Mesendoderm (in vitro differentiated cells): Measurements from ENCODE around the gene SAMD4A.

Source experiments
- DNase-seq: peaks from one replicate; pipeline ENCODE4 v3.0.0; 2013
- H2AK5ac ChIP-seq: 2 replicates; pipeline ENCODE4 v1.6.1; 2013; ENCODE audit warnings: low read length, inconsistent platforms
- H2BK120ac ChIP-seq: 2 replicates; pipeline ENCODE4 v1.6.1; 2013; ENCODE audit warnings: low read depth, mild to moderate bottlenecking, low read length, moderate library complexity, mixed read lengths
- H2BK15ac ChIP-seq: replicated peaks from 2 replicates; pipeline ENCODE4 v1.6.1; 2013; ENCODE audit warnings: low read depth, mild to moderate bottlenecking, moderate library complexity
- H2BK5ac ChIP-seq: 2 replicates; pipeline ENCODE4 v1.6.1; 2013; ENCODE audit warnings: low read length, inconsistent platforms
- H3K18ac ChIP-seq: 2 replicates; pipeline ENCODE4 v1.6.1; 2013; ENCODE audit warnings: mild to moderate bottlenecking, low read length, mixed read lengths
- H3K23ac ChIP-seq: one replicate; pipeline ENCODE4 v1.6.1; 2013; ENCODE audit warnings: low read length
- H3K27ac ChIP-seq: 2 replicates; pipeline ENCODE4 v1.5.1; 2013; ENCODE audit warnings: low read depth, mild to moderate bottlenecking, inconsistent platforms, low read length, moderate library complexity
- H3K27me3 ChIP-seq: 2 replicates; pipeline ENCODE4 v1.6.1; 2013; ENCODE audit warnings: low read length, control low read depth, mild to moderate bottlenecking, inconsistent platforms; ENCODE audit not compliant: insufficient read depth, poor library complexity
- H3K36me3 ChIP-seq: 2 replicates; pipeline ENCODE4 v1.6.1; 2013; ENCODE audit warnings: low read length, inconsistent platforms; ENCODE audit not compliant: control insufficient read depth, insufficient read depth
- H3K4ac ChIP-seq: one replicate; pipeline ENCODE4 v1.6.1; 2013; ENCODE audit warnings: low read depth, mild to moderate bottlenecking, low read length, moderate library complexity
- H3K4me1 ChIP-seq: 2 replicates; pipeline ENCODE4 v1.6.1; 2013; ENCODE audit warnings: low read depth, low read length, inconsistent platforms; ENCODE audit not compliant: control insufficient read depth
- H3K4me2 ChIP-seq: 2 replicates; pipeline ENCODE4 v1.6.1; 2013; ENCODE audit warnings: low read length
- H3K4me3 ChIP-seq: 2 replicates; pipeline ENCODE4 v1.5.1; 2013; ENCODE audit warnings: mild to moderate bottlenecking, low read length
- H3K56ac ChIP-seq: one replicate; pipeline ENCODE4 v1.6.1; 2013; ENCODE audit warnings: low read length
- H3K79me1 ChIP-seq: 2 replicates; pipeline ENCODE4 v1.6.1; 2013; ENCODE audit warnings: low read length, inconsistent platforms
- H3K79me2 ChIP-seq: 2 replicates; pipeline ENCODE4 v1.6.1; 2013; ENCODE audit warnings: mild to moderate bottlenecking, low read length; ENCODE audit not compliant: control insufficient read depth, insufficient read depth
- H3K9ac ChIP-seq: 2 replicates; pipeline ENCODE4 v1.6.1; 2013; ENCODE audit warnings: low read length, inconsistent platforms
- H4K5ac ChIP-seq: one replicate; pipeline ENCODE4 v1.6.1; 2013; ENCODE audit warnings: low read length
- H4K8ac ChIP-seq: one replicate; pipeline ENCODE4 v1.6.1; 2013; ENCODE audit warnings: low read depth, mild to moderate bottlenecking, control low read depth, low read length, moderate library complexity
- WGBS: extraction: QIAGEN DNeasy Blood & Tissue Kit; methylation state at CpG from one replicate; pipeline ENCODE4 v1.1.7; 2013; ENCODE audit warnings: low lambda C conversion rate, missing lambda C conversion rate; ENCODE audit not compliant: insufficient coverage; ENCODE audit errors: extremely low coverage; 5-methylcytosine and 5-hydroxymethylcytosine counted together

SAMD4A gene

GRCh38 chr14:54533100-54533499 lies 33.8 kb upstream of the SAMD4A start:
- Histone ChIP-seq H3K4me3 (no peak overlapping the region), H4K5ac (no peak overlapping the region), H2BK120ac (no peak overlapping the region), H3K79me1 (no peaks in the 10 kb centered on the region), H3K4me1 (no peaks in the 10 kb centered on the region), H3K18ac (no peak overlapping the region), H2AK5ac (no peak overlapping the region), H3K36me3 (peaks cover 1% of the 10 kb centered on the region), H2BK15ac (no peak overlapping the region), H3K79me2 (no peaks in the 10 kb centered on the region), H3K9ac (no peak overlapping the region), H3K23ac (no peak overlapping the region), H4K8ac (no peak overlapping the region), H3K4me2 (no peak overlapping the region), H3K4ac (no peak overlapping the region), H3K27ac (no peak overlapping the region), H3K56ac (no peak overlapping the region), H3K27me3 (no peaks in the 10 kb centered on the region), H2BK5ac (no peak overlapping the region)
- no CpG with 5 or more reads among the region's 1 CpG for WGBS
- DNase-seq, result no peak

- Histone ChIP-seq H3K79me1 (no peaks in the 10 kb centered on the region), H3K79me2 (no peaks in the 10 kb centered on the region), H2BK5ac (no peak overlapping the region), H3K18ac (no peak overlapping the region), H3K4me2 (no peak overlapping the region), H2BK120ac (no peak overlapping the region), H2AK5ac (no peak overlapping the region), H3K9ac (no peak overlapping the region), H4K5ac (no peak overlapping the region), H2BK15ac (no peak overlapping the region), H3K4me3 (no peak overlapping the region), H3K23ac (no peak overlapping the region), H3K36me3 (peaks cover 2% of the 10 kb centered on the region), H3K56ac (no peak overlapping the region), H3K4ac (no peak overlapping the region), H3K4me1 (no peaks in the 10 kb centered on the region), H4K8ac (no peak overlapping the region), H3K27ac (no peak overlapping the region), H3K27me3 (no peaks in the 10 kb centered on the region)
- no CpG with 5 or more reads among the region's 1 CpG for WGBS
- no peak for DNase-seq
Observed at GRCh38 chr14:54535126-54535525, 31.8 kb upstream of the SAMD4A start.

GRCh38 chr14:54535646-54536045 lies 31.3 kb upstream of the SAMD4A start:
- WGBS, result no CpG with 5 or more reads among the region's 2 CpGs
- no peak overlapping the region for H4K5ac ChIP-seq
- no peak overlapping the region for H3K4ac ChIP-seq
- H3K9ac ChIP-seq, result no peak overlapping the region
- H3K79me2 ChIP-seq, result no peaks in the 10 kb centered on the region
- no peak overlapping the region for H3K18ac ChIP-seq
- H3K56ac ChIP-seq, result no peak overlapping the region
- H3K27me3 ChIP-seq, result no peaks in the 10 kb centered on the region
- H4K8ac ChIP-seq, result peak overlapping the region; percentile 28
- H2AK5ac ChIP-seq, result no peak overlapping the region
- H3K27ac ChIP-seq, result no peak overlapping the region
- H3K4me3 ChIP-seq, result no peak overlapping the region
- H3K79me1 ChIP-seq, result no peaks in the 10 kb centered on the region
- H2BK5ac ChIP-seq, result no peak overlapping the region
- no peaks in the 10 kb centered on the region for H3K4me1 ChIP-seq
- DNase-seq, result no peak
- no peak overlapping the region for H2BK15ac ChIP-seq
- no peak overlapping the region for H3K23ac ChIP-seq
- no peak overlapping the region for H2BK120ac ChIP-seq
- no peak overlapping the region for H3K4me2 ChIP-seq
- peaks cover 2% of the 10 kb centered on the region for H3K36me3 ChIP-seq

GRCh38 chr14:54537651-54538050 lies 29.3 kb upstream of the SAMD4A start:
- Histone ChIP-seq H2BK5ac (no peak overlapping the region), H3K79me2 (no peaks in the 10 kb centered on the region), H2BK15ac (no peak overlapping the region), H3K36me3 (peaks cover 2% of the 10 kb centered on the region), H3K56ac (no peak overlapping the region), H3K4me3 (no peak overlapping the region), H3K27ac (no peak overlapping the region), H3K79me1 (no peaks in the 10 kb centered on the region), H3K9ac (no peak overlapping the region), H2AK5ac (no peak overlapping the region), H3K23ac (no peak overlapping the region), H3K27me3 (no peaks in the 10 kb centered on the region), H3K4ac (no peak overlapping the region), H3K4me2 (no peak overlapping the region), H4K8ac (no peak overlapping the region), H3K18ac (no peak overlapping the region), H2BK120ac (no peak overlapping the region), H3K4me1 (no peaks in the 10 kb centered on the region), H4K5ac (no peak overlapping the region)
- no peak for DNase-seq
- WGBS, result no CpG with 5 or more reads among the region's 2 CpGs

- Histone ChIP-seq H3K27ac (no peak overlapping the region), H3K23ac (no peak overlapping the region), H4K5ac (no peak overlapping the region), H3K56ac (no peak overlapping the region), H3K36me3 (peaks cover 2% of the 10 kb centered on the region), H3K9ac (no peak overlapping the region), H2BK15ac (no peak overlapping the region), H3K4me2 (no peak overlapping the region), H3K4ac (no peak overlapping the region), H2BK5ac (no peak overlapping the region), H3K4me1 (no peaks in the 10 kb centered on the region), H3K4me3 (no peak overlapping the region), H3K79me2 (no peaks in the 10 kb centered on the region), H4K8ac (no peak overlapping the region), H3K18ac (no peak overlapping the region), H3K27me3 (no peaks in the 10 kb centered on the region), H2BK120ac (no peak overlapping the region), H3K79me1 (no peaks in the 10 kb centered on the region), H2AK5ac (no peak overlapping the region)
- DNase-seq, result no peak
- WGBS, result no CpG with 5 or more reads among the region's 3 CpGs
Observed at GRCh38 chr14:54538055-54538454, 28.9 kb upstream of the SAMD4A start.

- no CpG with 5 or more reads among the region's 3 CpGs for WGBS
- Histone ChIP-seq H3K27me3 (no peaks in the 10 kb centered on the region), H3K4me3 (no peak overlapping the region), H2BK120ac (no peak overlapping the region), H3K9ac (no peak overlapping the region), H3K23ac (no peak overlapping the region), H3K4ac (no peak overlapping the region), H2BK15ac (no peak overlapping the region), H4K8ac (no peak overlapping the region), H3K4me1 (no peaks in the 10 kb centered on the region), H2BK5ac (no peak overlapping the region), H3K4me2 (no peak overlapping the region), H3K79me2 (no peaks in the 10 kb centered on the region), H3K56ac (no peak overlapping the region), H3K27ac (no peak overlapping the region), H2AK5ac (no peak overlapping the region), H3K36me3 (no peaks in the 10 kb centered on the region), H4K5ac (no peak overlapping the region), H3K79me1 (no peaks in the 10 kb centered on the region), H3K18ac (no peak overlapping the region)
- DNase-seq, result no peak
Observed at GRCh38 chr14:54547583-54547982, 19.3 kb upstream of the SAMD4A start.
